ENCODE results near the gene DDR2.

GRCh38 chr1:162676087-162676486 lies 43.8 kb downstream of the DDR2 start:
- no peak for TF ChIP-seq POLR2A (IDR thresholded peaks at IDR 0.05; ENCODE audit: low read depth, low read length)
- TF ChIP-seq CEBPB (IDR thresholded peaks at IDR 0.05; ENCODE audit: low read depth, low read length) = no peak
- no peak for TF ChIP-seq CTCF (conservative IDR thresholded peaks at IDR 0.05; ENCODE audit: low read depth, low read length)
- TF ChIP-seq BHLHE40 (IDR thresholded peaks at IDR 0.05; ENCODE audit: low read depth, low read length) = no peak
- TF ChIP-seq SMC3 (IDR thresholded peaks at IDR 0.05; ENCODE audit: low read depth, low read length) = no peak
- no peak for TF ChIP-seq FOS (IDR thresholded peaks at IDR 0.05; ENCODE audit: low read depth, low read length)
- TF ChIP-seq RFX5 (IDR thresholded peaks at IDR 0.05; ENCODE audit: low read depth, low read length) = no peak
- TF ChIP-seq RAD21 (IDR thresholded peaks at IDR 0.05; ENCODE audit: low read length) = no peak
- no peak for TF ChIP-seq CHD1 (IDR thresholded peaks at IDR 0.05; ENCODE audit: low read depth, low read length)
- TF ChIP-seq MAFK (IDR thresholded peaks at IDR 0.05; ENCODE audit: low read depth, low read length) = peak; percentile 65
- TF ChIP-seq MXI1 (IDR thresholded peaks at IDR 0.05; ENCODE audit: borderline replicate concordance, low read depth, low read length) = no peak
- TF ChIP-seq USF2 (IDR thresholded peaks at IDR 0.05; ENCODE audit: low read depth, low read length) = peak; percentile 88
- TF ChIP-seq NFE2L2 (IDR thresholded peaks at IDR 0.05; ENCODE audit: low read depth, low read length) = no peak
- TF ChIP-seq RCOR1 (IDR thresholded peaks at IDR 0.05; ENCODE audit: insufficient replicate concordance, low read length) = no peak

All from IMR-90 (cell line).